ENCODE results near the gene ADCY1.

ADCY1 gene

DNA sequence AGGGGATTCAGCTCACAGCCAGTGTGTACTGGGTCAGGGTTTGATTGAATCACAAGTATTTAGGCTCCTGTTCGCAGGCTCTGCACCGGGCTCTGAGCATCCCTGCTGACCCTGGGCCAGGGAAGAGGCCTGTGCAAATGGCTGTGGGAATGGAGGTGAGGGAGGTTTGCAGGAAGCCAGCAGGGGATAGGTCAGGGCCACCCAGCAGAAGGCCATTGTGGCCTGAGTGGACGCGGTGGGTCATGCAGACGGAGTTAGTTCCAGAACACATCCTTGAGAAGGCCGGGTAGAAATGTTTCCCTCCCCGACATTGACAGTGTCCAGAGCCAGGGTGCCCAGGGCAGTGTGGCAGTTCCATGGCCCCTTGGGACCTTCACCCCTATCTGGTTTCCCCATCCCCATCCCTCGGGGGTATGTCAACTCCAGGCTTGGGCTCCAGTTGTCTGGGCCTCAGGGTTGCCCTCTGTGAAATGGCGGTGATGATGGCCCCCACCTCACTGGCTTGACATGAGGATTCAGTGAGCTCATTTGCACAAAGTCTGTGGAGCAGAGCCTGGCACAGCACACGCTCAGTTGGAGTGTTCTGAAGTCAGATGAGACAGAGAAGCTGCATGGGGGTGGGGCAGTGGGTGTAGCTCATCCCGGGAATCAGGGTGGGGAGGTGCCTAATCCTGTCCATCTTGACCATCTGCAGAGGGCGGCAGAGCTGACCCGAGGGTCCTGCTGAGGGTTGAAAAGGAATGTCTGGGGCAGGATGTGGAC, 107.6 kb downstream of the ADCY1 start:
- DNase-seq, result no peak

DNA sequence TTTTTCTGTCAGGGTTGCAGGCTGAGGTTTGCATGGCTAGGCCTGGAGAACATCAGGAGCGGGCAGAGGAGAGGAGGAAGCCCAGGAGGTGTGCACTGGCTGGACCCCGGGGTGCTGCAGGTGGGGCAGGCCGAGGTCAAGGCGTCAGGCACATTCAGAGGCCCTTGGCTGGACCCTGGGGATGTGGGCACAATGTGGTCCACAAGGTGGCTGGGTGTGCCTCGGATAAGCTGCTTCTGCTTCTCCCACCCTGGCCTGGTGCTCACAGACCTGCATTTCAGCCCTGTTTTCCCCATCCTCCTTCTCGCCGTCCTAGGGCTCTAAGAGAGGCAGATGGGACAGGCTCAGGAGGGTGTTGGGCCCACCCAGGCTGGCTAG, 108.2 kb downstream of the ADCY1 start:
- DNase-seq, result no peak

DNA sequence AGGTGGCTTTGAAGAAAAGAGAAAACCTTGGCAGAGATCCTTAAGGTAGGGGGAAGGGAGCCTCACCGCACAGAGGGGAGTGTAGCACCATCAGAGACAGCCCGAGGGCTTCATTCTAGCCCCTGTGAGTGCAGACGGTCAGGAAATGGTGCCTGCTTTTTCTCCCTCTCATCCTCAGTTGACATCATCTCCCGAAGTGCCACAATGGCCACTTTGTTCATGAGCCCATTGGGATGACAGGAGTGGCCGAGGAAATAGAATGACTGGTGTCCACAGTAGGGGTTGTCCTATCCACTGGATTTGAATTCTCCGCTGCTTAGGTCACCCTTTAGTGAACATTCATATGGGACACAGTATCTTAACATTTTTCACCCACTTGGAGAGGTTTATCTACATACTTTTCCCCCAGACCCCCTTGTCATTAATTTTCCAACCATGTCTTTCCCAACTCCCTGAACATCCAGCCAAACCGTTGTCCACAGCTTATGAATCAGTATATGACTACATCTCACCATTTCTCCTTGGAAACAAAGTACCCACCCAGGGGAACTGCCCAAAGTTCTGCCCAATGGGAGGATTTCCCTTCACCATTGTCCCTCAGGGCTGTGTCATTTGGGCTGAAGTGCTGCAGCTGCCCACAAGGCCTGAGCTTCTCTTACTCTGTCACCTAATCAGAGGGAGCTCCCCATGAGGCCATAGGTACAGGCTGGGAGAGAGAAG, 108.8 kb downstream of the ADCY1 start:
- no peak for DNase-seq

DNA sequence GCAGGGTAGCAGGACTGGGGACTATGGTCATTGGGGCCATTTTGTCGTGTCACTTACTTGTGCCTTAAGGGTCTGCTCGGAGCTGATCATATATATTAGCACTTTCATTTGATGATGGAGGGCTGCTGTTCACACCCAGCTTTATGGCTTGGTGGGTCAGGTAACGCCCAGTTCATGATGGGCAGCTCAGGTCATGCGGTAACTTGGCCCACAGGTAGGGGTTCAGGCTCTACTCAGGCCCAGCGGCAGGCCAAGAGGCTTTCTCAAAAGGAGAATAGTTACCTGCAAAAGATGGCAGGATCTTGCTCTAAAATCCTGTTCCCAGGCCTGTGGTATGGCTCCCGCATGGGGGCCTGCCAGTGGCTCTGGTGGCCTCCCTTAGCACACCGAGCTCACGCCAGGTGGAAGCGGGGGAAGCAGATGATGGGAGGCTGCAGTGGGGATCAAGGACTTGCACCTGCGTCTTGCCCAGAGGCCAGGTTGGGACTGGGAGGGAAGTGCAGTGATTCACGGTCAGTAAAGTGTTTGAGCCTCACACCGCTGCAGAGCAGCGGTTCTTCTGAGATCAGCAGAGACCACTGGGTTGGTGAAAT, 109.5 kb downstream of the ADCY1 start:
- no peak for DNase-seq

DNA sequence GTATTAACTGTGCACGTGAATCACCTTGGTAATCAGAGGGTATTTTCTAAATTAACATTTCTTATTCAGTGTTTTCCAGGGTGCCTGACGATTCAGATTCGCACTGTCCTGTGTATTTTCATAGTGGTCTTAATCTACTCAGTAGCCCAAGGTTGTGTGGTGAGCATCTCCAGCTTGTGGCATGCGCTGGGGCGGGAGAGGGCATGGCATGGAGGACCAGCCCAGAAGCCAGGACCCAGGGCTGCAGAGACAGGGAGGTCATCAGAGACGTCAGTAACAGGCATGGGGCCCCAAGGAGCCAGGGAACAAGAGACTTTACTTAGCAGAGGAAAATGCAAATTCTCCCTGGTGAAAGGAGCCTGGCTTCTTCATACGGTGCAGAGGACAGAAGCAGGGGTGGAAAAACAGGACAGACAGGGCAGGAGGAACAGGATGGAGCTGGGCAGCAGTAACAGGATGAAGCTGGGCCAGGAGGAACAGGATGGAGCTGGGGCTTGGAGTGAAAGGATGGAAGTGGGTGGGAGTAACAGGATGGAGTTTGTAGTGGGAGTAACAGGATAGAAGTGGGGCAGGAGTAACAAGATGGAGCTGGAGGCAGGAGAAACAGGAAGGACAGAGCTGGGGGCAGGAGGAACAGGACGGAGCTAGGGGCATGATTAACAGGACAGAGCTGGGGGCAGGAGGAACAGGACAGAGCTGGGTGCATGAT, 110.9 kb downstream of the ADCY1 start:
- no peak for DNase-seq

DNA sequence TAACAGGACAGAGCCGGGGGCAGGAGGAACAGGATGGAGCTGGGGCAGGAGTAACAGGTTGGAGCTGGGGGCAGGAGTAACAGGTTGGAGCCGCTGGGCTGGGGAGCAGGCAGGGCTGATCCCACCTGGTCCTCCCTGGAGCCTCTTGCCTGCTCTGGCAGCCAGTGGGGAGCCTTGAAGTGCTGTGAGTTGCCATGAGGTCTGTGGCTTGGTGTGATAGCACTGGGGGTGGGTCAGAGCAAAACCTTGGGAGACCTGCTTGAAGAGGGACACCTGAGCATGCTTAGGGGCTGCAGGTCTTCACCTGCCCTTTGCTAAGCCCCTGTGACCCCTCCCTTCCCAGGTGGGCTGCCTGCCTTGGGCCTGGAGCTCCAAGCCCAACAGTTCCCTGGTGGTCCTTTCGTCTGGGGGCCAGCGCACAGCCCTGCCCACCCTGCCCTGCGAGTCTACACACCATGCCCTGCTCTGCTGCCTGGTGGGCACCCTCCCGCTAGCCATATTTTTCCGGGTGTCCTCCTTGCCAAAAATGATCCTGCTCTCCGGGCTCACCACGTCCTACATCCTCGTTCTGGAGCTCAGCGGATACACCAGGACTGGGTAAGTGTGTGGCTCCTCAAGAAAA, 111.6 kb downstream of the ADCY1 start:
- no peak for DNase-seq

DNA sequence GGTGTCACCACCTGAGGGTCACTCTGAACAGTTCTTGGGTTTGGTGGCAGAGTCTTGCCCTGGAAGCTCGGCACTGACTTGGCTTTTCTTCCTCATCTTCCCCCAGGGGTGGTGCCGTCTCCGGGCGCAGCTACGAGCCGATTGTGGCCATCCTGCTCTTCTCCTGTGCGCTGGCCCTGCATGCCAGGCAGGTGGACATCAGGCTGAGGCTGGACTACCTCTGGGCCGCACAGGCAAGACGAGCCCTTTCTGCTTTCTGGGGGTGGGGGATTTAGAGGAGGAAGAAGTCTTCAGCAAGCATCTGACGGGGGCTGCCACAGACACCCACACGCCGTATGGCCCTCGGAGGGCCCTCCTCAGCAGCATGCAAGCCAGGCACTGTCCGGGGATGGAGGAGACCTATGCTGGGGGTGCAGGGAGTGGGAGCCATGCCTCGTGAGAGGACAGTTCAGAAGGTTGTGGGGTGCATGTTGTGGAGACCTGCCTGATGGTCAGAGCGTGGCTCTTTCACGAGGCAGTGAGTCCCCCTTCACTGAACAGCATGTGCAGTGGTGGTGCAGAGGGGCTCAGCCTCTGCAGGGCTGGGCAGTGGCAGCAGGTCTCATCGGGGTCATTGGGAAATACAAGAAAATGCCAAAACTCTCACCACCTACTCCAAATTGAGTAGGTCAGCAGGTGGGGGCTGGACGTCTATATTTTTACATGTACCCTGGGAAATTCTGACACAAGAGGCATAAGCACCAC, 112.4 kb downstream of the ADCY1 start:
- no peak for DNase-seq

DNA sequence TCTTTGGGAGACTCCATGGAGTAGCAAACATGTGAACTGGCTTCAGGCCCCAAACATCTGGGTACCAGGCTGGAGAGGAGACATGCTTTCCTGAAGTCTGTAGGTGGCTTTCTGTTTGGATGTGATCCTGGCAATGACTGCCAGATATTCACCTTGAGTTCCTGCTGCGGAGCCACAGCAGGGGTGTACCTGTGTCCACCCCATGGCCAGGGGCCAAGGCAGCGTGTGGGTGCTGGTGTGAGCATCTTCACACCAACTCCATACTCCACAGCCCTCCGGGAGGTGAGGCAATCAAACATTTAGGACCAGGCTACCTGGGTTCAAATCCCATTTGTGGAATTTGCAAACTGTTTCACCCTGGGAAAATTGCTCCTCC, 113.0 kb downstream of the ADCY1 start:
- no peak for DNase-seq

DNA sequence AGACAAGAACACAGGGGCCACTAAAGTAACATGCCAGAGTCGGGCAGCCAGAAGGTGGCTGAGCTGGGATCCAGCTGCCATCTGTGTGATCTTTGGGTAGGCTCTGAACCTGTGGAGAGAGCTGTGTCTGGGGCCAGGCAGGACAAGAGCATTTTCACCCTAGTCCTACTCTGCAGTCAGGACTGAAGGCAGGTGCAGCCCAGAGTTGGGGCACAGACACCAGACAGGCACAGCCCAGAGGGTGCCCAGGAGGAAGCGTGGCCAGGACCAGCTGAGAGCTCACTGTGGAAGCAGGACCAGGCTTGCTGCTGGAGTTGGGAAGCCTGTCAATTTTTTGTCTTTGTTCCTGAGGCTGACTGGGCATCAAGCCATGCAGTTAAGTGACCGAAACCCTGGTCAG, 113.6 kb downstream of the ADCY1 start:
- no peak for DNase-seq

DNA sequence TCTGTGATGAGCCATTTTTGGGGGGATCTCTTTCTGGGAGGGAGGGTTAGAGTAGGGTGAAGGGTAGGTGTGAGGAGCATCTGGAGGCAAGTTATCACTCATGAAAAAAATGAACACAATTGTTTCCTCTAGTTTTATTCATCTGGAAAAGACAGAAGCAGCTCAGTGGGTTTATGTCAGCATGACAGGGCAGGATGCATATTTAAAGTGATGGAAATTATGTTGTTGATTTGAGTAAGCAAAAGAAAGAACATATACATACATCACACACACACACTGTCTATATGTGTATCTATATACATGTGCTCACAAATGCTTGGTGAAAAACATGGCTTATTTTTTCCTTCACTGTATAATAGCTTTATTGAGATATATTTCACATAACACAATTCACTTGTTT, 114.2 kb downstream of the ADCY1 start:
- DNase-seq, result no peak

DNA sequence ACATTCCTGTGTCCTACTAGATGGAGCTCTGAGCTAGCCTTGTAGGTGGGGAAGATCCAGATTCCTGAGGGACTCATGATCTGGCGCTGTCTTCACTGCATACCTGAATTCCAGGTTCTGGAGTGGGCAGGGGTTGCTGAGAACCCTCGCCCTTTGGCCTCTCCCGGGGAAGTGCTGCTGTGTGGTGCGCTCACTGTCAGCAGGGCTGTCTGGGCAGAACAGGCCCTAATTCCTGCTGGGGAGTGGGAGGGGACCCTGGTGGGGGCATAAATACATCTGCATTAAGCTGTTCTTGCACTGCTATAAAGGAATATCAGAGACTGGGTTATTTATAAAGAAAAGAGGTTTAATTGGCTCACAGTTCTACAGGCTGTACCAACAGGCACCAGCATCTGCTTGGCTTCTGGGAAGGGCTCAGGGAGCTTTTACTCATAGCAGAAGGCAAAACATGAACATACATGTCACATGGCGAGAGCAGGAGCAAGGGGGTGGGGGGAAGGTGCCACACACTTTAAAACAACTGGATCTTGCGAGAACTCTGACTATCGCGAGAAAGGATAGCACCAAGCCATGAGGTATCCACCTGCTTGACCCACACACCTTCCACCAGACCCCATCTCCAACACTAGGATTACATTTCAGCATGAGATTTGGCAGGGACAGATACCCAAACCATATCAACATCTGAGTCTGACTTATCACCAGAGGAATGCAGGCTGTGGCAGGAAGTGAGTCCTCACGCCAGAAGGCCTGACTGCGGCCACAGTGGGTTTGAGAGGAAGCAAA, 115.0 kb downstream of the ADCY1 start:
- DNase-seq, result no peak

DNA sequence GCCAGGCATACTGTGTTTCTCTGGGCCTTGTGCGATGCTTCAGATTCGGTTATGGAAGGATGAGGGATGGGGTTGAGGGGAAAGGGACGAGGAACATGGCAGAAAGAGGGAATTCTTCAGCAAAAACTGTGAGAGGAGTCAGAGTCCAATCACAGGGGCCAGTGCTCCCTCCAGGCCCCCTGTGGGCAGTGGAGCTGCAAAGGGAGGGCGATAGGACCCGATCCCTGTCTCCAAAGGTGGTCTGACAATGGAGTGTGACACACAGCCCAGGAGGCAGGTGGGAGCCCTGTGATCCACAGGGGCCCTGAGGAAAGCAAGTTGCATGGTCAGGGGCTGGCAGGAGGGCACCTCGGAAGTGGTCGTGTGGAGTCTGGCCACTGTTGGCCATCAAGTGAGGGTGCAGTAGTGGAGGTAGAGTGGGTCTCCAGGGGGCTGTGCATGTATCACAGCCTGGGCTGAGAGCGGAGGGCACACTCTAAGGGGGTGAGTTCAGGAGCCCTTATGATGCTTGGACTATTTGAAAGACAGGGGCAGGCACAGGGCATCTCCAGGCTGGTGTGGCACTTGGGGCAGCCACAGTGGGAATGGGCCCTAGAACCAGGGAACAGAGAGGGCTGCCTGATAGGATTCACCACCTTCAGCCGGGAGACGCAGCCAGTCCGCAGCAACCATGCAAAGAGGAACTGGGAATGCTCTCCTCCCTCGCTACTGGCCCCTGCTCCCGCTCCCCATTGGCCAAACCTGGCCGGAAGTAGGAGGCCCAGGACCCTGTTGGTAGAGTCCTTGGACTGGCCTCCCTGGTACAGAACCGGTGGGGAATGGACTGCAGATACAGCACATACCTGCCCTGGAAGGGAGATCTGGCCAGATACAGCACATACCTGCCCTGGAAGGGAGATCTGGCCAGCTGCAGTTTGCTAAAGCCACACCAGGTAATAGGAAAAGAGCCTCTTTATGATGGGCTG, 115.9 kb downstream of the ADCY1 start:
- no peak for DNase-seq

DNA sequence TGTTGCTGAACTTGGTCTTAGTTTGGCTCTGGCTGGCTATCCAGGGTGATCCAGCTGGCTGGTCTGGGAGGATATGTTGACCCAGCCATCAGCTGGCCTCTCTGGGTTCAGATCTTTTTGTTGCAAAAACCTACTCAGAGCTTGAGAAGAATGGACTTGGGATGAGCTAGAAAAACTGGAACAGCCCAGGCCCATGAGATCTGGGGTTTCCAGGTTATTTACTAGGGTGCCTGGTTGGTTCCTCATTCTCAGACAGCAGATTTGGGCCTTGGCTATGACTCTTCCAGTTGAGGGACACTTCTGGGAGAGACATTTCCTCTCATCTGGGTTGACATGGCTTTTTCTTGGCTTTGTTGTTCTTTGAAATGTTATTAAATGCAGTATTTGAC, 116.6 kb downstream of the ADCY1 start:
- DNase-seq, result no peak

DNA sequence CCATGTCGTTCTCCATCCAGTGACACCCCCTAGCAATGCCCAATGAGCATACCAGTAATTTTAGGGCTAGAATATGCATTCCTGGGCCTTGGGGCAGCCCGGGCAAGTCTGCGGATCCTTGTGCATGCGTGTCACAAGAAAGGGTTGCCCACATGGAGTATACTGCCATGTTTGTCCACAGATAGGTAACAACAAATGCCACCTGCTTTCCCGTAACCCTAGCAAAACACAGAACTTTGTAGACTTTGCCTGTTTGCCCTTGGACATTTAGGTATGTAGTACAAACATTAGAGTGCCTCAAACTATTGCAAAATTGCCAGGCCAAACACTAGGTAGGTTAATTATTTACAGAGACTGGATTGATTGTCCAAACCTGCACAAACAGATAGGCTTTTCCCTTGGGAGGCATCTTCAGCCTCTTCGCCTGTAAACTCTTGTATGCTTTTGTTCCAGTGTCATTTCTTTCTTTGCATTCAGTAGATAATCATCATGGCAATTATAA, 117.0 kb downstream of the ADCY1 start:
- no peak for DNase-seq

DNA sequence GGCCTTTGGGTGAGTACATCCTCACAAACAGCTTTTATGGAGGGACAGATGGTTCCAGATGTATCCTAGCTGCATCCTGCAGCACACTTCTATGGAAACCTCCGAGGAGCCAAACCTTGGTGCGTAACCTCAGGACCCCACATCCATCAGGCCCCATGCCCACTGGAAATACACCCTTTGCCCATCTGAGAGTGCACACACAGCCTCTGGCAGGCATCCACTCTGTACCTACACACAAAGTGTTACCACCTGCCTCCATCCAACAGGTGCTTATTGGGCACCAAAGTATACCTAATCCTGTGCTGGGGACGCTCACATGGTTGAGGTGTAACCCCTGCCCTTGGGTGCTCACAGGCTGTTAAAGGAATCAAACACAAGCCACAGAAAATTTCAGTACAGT, 117.9 kb downstream of the ADCY1 start:
- no peak for DNase-seq

DNA sequence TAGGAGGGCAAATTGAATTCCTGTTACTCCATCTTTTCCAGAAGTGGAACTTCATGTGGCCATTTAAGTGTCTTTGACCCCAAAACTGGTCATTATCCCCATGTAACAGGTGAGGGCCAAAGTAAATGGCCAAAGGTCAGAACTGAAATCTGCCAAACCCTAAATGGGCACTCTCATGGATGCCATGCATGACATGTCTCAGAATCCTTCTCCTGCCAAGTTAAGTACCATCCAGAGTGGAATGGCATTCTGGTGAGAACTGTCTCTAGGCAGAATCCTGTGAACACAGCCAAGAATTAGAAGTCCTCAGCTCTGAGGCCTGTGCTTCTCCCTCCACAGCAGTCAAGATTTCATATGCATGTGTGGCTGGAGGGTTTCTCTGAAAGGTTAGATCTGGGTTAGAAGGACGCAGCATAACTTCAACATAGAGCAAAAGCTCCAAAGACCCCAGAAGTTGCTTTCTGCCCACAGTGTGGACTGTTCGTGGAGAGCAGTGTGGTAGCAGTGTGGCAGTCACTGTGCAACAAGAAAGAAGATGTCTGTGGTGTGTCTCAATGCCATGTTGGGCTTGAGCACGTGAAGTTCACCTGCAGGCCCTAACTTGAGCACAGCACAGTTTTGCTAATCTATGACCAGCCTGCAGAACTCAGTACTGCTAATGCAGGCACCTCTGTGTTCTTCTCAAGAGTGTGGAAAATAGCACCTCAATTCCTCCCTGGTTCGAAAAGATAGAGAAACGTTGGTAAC, 121.3 kb downstream of the ADCY1 start:
- no peak for DNase-seq

DNA sequence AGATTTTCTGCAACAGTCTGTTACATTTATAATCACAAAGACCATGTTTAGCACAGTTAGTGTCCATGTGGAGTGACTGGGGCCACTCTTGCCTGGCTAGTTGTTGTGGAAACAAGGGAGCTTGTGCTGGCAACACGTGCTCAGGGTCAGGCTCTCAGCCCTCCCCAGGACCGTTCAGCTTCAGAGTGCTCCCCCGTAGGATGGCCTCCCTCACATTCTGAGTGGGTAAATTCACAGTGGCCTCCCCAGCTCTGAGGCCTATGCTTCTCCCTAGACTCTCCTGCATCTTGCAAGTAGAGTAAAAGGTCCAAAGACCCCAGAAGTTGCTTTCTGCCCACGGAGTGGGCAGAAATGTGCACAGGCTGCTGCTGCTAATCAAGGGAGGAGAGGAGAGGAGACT, 122.3 kb downstream of the ADCY1 start:
- DNase-seq, result no peak

DNA sequence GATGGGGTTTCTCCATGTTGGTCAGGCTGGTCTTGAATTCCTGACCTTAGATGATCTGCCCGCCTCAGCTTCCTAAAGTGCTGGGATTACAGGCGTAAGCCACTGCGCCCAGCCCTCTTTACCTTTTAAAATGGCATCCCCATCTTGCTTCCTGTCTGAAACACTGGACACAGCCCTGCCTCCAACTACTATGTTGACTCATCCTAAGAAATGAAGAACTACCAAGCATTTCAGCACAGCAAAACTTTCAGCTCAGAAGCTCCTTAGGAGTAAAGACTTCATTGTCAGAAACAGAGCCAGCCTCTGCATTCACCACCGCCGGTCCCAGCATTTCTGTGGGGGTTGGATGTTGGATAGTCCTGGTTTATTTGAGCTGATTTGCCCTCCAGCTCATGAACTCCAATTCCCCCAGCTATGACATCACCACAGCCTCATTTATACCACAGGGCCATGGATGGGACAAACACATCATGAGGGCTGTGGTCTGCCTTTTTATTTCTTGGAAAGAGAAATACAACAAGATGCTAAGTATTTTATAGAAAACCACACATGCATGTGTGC, 123.5 kb downstream of the ADCY1 start:
- no peak for DNase-seq

All from kidney glomerular epithelial cell (primary cell).